HG03045 (cell line): Measurements from ENCODE around the gene AP1AR.
"Not testable (repeated sequence)": the region's sequence is repeated elsewhere in the genome, so short reads cannot be mapped to it uniquely, and the experiment has no call there.

Experiments used
- ATAC-seq: cut with Tn5 transposase; IDR thresholded peaks from one replicate; pipeline ENCODE4 v1.9.1; 2021; ENCODE audit warnings: mild to moderate bottlenecking, moderate library complexity; ENCODE audit not compliant: unreplicated experiment

AP1AR gene

DNA sequence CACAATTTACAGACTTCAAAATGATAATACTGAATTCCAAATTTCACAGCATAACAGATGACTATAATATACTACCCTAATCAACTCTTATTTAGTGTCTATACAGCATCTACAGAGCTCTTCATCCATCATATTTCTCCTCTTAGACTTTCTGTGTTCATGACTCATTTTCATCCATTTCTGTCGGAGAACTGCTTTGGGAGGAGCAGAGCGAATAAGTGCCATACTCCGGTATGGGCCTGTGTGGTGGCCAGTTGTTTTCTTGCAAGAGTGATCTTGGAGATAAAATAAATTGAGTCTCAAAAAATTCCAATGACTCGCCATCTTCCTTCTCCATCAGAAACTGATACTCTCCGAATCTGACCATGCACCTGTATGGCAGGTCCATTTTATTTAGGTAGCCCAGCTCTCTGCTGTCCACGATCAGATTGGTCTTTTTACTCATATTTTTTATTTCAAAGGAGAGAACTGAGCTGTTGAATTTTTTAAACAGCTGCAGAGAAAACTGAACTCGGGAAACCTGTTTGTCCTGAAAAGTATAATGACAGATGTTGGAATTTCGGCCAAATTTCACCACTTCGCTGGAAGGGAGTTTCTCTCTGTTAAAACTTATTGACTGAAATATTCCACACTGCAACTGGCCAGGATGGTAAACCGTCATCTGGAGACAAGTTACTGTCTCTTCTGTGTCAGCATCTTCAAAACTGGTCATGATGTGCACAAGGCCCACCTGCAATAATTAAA lies 46.3 kb downstream of the AP1AR start:
- no peak for ATAC-seq

DNA sequence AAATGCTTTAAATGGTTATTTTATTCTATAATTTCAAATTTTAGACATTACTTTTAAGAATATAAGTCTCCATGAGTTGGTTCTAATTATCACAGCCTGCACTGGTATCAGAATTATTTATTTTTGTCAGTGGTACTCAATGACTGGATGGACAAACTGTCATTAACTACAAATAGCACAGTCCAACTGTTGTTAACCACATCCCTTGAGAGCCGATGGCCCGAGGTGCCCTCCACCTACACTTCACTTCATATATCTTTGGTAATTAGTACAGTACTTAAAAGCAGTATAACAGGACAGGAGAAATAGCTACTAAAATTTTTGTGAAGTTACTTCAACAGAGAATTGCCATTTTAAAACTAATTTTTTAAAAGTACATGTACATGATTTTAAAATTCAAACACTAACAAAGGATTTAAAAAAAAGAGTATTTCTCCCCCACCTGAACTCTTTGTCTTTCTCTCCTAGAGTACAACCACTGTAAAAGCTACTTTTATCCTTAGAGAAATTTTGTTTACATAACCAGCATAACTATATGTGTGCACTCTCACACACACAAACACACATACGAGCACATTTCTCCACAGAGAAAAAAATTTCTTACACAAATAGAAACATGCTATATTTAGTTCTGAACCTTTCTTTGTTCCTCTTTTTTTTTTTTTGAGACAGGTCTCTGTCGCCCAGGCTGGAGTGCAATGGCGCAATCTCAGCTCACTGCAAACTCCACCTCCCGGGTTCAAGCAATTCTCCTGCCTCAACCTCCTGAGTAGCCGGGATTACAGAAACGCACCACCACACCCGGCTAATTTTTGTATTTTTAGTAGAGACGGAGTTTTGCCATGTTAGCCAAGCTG lies 47.7 kb downstream of the AP1AR start:
- peak; percentile 62 for ATAC-seq

DNA sequence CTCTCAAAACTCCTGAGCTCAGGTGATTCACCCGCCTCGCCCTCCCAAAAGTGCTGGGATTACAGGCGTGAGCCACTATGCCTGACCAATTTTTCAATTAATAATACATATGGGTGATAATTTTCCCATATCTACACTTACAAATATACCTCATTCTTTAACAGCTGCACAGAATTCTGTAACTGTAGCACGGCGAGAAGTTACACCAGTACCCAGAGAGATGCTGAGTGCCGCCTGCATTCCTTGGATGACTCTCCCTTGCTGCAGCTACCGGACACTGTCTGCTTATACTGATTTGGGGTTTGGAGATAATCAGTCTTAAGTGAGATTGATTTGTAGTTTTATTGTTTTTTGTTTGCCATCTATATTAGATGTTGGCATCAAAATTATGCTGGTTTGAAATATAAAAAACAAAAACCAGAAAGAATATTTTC lies 48.3 kb downstream of the AP1AR start:
- ATAC-seq = peak; percentile 22

DNA sequence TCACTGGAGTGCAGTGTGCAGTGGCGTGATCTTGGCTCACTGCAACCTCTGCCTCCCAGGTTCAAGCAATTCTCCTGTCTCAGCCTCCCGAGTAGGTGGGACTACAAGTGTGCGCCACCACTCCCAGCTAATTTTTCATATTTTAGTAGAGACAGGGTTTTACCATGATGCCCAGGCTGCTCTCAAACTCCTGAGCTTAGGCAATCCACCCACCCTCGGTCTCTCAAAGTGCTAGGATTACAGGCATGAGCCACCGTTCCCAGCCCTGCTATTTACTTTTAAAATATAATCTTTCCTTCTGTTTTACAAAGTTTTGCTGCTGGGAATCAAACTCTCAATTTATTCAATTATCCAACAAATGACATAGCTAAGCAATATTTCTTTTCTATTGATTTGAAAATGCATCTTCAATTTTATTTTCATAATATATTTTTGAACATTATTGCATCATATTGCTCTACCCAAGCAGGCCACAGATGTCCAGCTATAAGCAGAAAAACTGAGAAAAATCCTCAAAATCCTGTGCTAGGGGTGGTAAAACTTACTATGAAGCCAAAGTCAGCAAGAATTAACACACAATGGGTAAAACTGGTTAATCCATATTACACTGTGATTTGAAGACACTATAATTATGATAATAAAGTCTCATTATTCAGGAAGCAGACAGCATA lies 48.9 kb downstream of the AP1AR start:
- ATAC-seq = no peak

DNA sequence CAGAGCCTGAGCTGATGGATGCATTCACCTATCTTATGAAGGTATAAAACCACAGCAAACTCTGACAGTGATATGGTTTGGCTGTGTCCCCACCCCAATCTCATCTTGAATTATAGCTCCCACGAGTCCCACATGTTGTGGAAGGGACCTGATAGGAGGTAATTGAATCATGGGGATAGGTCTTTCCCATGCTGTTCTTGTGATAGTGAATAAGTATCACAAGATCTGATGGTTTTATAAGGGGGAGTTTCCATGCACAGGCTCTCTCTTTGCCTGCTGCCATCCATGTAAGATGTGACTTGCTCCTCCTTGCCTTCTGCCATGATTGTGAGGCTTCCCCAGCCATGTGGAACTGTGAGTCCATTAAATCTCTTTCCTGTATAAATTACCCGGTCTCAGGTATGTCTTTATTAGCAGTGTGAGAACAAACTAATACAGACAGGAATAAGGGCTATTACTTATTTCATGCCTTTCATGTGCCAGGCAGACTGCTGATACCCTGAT lies 50.4 kb downstream of the AP1AR start:
- not testable (repeated sequence) for ATAC-seq

DNA sequence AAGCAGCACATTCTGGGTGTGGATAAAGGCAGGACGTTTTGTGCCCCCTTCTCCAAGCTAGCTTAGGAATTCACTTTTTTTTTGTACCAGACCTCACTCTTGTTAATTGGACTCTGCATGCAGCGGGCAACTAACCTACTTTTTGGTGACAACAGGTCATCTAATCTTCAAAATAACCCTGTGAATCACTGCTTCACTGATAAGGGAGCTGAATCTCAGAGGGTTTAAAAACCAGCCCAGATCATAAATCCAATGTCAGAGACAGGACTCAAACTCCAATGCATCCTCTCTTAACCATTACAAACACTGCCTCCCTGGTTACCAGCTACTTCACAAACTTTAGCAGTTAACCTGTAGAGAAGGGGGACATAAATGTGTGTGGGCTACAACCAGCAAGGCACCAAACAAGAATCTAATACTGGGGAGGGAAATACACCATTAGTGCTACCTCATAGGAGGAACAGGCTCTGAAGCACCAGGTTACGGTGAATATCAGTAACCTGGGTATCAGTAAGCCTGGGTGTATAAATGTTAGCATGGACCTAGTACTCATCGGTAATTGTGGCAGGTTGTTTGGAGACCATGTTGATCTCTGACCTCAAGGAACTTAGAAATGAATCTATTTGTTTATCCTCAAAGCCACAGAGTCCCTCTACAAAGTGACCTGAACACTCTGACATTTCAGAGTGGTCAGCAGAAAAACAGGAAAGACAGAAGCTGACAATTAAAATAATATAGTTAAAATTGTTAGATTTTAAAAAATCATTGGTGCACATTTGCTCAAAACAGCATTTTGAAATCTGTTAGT lies 51.5 kb downstream of the AP1AR start:
- ATAC-seq = no peak

DNA sequence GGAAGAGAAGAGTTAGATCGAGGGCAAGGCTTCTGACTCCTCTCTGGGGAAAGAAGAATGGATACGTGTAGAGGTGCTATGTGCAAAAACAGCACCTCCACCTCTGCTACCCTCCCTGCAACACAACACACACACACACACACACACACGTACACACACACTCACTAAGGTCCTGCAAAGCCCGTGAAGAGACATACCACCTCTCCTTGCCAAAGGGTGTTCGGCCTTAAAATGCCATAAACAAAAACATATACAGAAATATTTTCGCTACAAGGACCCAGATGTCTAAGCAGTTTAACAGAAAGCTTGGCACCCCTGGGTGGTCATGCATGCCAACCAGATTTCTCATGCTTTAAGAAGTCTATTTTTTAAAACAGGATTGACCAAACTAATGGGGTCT lies 52.6 kb downstream of the AP1AR start:
- no peak for ATAC-seq

DNA sequence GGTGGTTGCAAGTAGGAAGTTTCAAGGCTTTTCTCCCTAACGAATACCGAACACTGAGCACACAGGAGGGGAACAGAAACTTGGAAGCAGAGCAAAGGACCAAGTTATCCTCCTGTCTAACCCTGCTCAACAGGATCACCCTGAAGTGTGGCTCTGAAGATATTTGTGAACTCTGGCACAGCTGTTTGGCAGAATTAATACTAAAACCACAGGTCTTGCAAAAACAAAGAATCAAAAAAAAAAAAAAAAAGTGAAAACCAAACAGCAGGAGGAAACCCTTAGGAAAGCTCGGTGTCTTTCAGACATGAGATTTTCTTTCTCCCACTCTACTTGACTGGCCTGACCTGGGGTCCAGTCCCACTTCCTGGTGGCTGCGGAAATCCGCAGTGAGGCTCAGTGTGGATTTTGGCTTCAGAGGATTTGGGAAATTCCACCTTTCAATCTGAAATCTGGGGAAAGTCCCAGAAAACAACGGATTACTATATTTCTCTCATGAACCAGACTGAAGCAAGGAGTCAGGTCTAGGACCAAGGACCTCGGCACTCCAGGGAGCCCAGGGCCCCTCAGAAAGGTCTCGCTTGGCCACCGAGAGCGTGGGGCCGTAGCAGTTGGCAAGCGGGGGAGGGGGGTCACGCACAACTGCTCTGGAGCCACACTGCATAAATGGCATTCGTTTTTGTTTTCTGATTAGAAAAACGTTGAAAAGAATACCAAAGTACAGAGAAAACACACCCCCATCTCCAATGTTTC lies 53.2 kb downstream of the AP1AR start:
- no peak for ATAC-seq

DNA sequence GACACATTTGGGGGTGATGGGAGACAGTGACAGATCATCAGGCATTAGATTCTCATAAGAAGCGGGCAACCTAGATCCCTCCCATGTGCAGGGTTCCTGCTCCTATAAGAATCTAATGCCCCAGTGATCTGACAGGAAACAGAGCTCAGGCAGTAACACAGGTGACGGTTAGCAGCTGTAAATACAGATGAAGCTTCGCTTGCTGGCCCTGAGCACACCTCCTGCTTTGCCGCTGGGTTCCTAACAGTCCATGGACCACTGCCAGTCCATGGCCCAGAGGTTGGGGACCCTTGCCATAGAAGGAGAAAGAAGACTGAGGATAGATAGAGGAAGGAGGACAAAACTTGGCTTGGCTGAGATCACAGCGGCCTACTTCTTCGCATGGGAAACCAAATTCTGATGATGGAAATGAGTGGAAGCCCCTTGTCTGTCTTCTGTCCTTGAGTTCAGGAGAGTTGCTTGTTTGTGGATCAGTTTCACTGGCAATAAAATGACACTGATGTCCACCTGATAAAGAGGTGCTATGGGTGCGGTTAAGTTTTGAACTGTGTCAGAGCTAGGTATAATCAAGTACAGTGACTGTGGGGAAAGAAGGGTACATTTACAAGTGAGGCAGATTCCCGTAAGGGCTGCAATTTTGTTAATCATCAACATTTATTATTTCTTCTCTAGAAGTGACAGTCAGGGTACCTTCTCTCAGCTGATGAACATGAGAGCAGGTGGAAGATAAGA lies 55.8 kb downstream of the AP1AR start:
- ATAC-seq = no peak

DNA sequence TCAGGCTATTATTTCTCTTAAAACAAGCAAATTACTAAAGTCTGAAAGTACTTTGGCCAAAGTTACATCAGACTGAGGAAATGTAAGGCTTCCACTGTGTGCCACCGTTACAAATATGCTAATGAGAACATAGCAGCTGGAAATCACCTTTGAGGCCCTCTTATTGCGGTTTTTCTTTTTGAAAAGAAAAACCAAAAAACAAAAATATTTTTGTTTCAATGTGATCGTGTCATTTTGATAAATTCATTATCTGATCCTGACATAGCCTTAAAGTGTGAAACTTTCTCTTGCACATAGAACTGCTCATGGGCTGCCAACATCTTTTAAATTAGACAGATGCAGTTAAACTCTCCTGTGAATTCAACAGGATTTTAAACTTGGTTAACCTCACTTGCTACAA lies 56.9 kb downstream of the AP1AR start:
- ATAC-seq = peak; percentile 20

DNA sequence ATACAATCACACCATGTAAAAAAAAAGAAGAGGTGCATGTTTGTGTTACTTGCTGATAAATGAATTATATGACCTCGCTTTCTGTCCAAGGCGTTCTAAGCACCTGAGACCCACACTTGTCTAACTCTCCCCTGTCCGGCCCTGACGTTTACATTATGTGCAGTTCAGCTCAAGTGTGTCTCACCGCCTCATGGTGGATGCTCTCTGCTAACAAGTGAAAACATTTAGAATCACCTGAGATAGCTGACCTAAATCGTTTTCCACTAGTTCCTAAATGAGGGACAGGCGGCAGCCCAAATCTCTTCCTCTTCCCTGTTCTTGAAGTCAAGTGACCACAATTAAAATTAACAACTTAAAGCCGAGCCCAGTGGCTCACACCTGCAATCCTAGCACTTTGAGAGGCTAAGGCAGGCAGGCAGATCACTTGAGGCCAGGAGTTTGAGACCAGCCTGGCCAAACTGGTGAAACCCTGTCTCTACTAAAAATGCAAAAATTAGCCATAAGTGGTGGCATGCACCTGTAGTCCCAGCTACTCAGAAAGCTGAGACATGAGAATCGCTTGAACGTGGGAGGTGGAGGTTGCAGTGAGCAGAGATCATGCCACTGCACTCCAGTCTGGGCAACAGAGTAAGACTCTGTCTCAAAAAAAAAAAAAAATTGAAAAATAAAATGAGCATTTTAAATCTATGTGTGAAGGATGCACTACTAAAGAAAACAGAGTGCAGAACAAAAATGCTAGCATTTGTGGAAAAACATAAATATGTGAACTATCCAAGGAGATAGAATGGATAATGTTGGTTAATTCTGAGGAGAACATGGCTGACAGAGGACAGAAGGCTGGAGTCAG lies 58.0 kb downstream of the AP1AR start:
- ATAC-seq = peak; percentile 12

DNA sequence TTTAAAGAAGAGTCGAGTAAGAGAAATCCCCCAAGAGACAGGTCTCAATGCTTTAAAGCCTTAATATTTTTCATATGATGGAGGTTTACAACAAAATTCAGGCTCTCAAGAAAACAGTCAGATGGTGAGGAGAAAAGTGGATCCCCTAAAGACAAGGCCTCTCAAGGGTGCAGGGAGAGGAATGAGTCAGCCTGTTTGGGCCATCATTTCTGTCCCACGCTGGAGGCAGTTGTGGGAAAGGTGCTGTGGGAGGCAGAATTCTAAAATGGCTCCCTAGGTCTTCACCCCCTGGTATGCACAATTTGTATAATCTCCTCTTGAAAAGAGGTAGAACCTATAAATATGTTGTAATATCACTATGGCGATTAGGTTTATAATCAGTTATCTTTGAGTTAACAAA lies 58.8 kb downstream of the AP1AR start:
- ATAC-seq = no peak

DNA sequence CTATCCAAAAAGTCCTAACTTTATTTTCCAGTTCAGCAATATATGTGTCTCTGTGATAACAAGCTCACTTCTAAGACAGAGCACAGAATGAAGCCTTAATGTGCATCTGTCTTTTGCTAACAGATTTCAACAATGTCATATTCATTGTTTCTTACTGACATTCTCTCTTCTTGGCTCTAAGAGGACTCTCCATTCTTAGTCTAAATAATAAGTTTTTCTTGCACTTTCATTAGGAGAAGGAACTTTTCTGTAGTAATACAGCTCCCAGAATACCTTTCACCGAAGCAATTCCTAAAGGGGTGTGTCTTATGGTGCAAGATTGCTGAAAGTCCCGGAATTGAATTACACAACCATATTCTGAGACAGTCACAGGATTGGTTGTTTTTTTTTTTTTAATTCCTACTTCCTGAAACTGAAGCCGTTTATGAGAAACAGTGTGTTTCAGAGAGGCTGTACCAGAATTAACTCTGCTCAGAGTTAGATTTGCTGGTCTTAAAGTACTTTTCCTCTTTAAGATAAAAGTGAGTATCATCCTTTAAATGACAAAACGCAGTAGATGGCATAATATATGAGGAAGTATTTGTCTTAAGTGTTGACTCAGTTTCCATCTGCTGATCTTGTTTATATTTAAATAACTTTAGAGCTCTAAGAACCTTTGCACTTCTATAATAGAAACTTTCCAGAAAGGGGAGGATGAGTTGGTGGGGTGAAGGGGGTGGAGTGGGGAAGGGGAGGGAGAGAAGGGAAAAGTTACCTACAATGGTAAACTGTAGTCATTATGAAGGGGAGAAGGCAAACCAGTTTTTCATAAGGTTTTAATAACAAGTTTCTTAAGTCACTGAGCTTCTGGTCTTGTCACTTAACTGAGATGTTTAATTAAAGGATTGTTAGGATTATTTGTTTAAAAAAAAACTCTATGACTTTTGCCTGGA lies 65.6 kb downstream of the AP1AR start, which contains the start of gene ALPK1:
TSS of gene ALPK1 (plus strand) at position 421 of the 932 bp plus-strand sequence.
- ATAC-seq = peak; percentile 92

DNA sequence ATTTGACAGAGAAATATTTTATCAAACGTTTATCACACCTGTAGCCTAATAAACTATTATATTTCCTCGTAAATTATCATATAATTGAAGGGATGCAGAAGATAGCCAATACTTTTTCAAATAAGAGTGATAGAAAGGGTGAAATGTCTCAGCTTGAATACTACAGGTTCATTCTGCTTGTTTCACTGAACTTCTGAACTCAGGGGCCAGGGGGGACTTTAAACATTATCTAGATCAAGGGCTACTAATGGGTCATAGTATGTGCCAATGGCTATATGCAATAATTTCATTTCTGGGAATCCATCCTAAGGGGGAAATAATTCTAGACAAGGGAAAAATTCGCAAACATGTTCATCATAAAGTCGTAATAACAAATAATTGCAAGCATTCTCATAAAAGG lies 68.1 kb downstream of the AP1AR start:
- ATAC-seq = no peak

DNA sequence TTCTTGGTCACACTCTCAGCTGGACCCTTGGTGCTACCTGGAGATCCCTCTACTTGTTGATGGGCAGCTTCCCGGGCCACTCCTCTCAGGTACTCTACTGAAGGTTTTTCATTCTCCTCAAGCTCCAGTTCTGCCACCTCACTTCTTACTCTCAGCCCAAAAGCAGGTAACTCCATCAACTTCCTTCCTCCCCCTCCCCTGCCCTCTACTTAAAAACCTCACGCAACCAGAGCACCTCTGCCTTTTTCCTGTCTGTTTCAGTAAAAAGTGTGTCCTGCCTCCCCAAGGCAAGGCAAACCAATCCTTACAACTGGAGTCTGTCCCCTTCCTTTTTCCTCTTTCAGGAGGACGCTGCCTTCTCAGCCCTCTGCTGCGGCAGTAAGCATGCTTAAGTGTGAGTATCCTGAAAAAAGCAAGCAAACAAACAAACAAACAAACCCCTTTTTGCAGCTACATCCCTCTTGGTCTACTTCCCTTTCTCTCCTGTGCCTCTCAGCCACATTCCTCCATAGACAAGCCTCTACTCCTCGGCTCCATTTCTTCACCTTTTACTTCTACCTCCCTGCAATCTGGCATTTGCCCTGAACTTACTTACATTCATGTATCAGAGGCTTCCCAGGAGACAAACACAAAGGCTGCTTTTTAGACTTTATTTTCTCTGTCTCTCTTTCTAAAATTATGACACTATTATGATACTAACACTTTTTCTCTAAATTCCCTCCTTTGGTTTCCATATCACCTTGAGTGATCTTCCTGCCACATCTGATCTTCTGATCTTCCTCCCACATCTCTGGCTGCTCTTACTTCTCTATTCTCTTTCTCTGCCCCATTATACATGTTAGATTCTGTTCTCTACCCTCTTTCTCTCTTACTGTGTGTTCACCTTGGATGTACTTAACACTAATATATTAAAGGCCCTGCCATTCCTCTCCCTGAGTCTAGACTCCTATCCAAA lies 71.0 kb downstream of the AP1AR start:
- no peak for ATAC-seq

DNA sequence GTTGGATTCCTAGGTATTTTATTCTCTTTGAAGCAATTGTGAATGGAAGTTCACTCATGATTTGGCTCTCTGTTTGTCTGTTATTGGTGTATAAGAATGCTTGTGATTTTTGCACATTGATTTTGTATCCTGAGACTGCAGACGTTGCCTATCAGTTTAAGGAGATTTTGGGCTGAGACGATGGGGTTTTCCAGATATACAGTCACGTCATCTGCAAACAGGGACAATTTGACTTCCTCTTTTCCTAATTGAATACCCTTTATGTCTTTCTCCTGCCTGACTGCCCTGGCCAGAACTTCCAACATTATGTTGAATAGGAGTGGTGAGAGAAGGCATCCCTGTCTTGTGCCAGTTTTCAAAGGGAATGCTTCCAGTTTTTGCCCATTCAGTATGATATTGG lies 73.9 kb downstream of the AP1AR start:
- not testable (repeated sequence) for ATAC-seq
